ENCODE data around the gene APOL2.
"Not testable (repeated sequence)": the region's sequence is repeated elsewhere in the genome, so short reads cannot be mapped to it uniquely, and the experiment has no call there.

The APOL2 gene

GRCh38 chr22:36228369-36228768 is 11.0 kb downstream of the APOL2 start:
- H3K9ac ChIP-seq (ENCODE audit: low read depth, low read length); H3K9me3 ChIP-seq (ENCODE audit: control insufficient read depth, insufficient read depth, low read length); H3K4me3 ChIP-seq (ENCODE audit: low read depth, low read length); H3K4me1 ChIP-seq (ENCODE audit: control insufficient read depth, insufficient read depth, low read length); H3K27ac ChIP-seq (ENCODE audit: low read depth, low read length); H3K27me3 ChIP-seq (ENCODE audit: control insufficient read depth, insufficient read depth, low read length): not testable (repeated sequence)
- peaks cover 26% of the 10 kb centered on the region; the same call in 1 of the 2 replicates for H3K36me3 ChIP-seq (ENCODE audit: control insufficient read depth, insufficient read depth, low read length)

- no peak overlapping the region for H3K9ac ChIP-seq (ENCODE audit: low read depth, low read length)
- H3K4me1 ChIP-seq (ENCODE audit: control insufficient read depth, insufficient read depth, low read length): 0 out of 2 replicates have a peak, but pooled peaks cover 3% of the 10 kb centered on the region
- peaks cover 23% of the 10 kb centered on the region; the same call in 1 of the 2 replicates for H3K36me3 ChIP-seq (ENCODE audit: control insufficient read depth, insufficient read depth, low read length)
- H3K27ac ChIP-seq (ENCODE audit: low read depth, low read length): no peak overlapping the region
- H3K9me3 ChIP-seq (ENCODE audit: control insufficient read depth, insufficient read depth, low read length): no peaks in the 10 kb centered on the region
- no peaks in the 10 kb centered on the region for H3K27me3 ChIP-seq (ENCODE audit: control insufficient read depth, insufficient read depth, low read length)
- H3K4me3 ChIP-seq (ENCODE audit: low read depth, low read length): no peak overlapping the region
Observed at GRCh38 chr22:36227806-36228205, 11.5 kb downstream of the APOL2 start.

- no peak overlapping the region for H3K27ac ChIP-seq (ENCODE audit: low read depth, low read length)
- H3K27me3 ChIP-seq (ENCODE audit: control insufficient read depth, insufficient read depth, low read length): no peaks in the 10 kb centered on the region
- H3K9me3 ChIP-seq (ENCODE audit: control insufficient read depth, insufficient read depth, low read length): no peaks in the 10 kb centered on the region
- peaks cover 20% of the 10 kb centered on the region; the same call in 1 of the 2 replicates for H3K36me3 ChIP-seq (ENCODE audit: control insufficient read depth, insufficient read depth, low read length)
- no peak overlapping the region for H3K9ac ChIP-seq (ENCODE audit: low read depth, low read length)
- no peak overlapping the region for H3K4me3 ChIP-seq (ENCODE audit: low read depth, low read length)
- H3K4me1 ChIP-seq (ENCODE audit: control insufficient read depth, insufficient read depth, low read length): 0 out of 2 replicates have a peak, but pooled peaks cover 3% of the 10 kb centered on the region
Observed at GRCh38 chr22:36227396-36227795, 11.9 kb downstream of the APOL2 start.

GRCh38 chr22:36226189-36226588 is 13.1 kb downstream of the APOL2 start:
- no peaks in the 10 kb centered on the region for H3K27me3 ChIP-seq (ENCODE audit: control insufficient read depth, insufficient read depth, low read length)
- no peak overlapping the region for H3K4me3 ChIP-seq (ENCODE audit: low read depth, low read length)

GRCh38 chr22:36225333-36225922 is 13.9 kb downstream of the APOL2 start:
- Histone ChIP-seq H3K4me1 (ENCODE audit: control insufficient read depth, insufficient read depth, low read length) (peaks cover 4% of the 10 kb centered on the region), H3K27me3 (ENCODE audit: control insufficient read depth, insufficient read depth, low read length) (no peaks in the 10 kb centered on the region), H3K4me3 (ENCODE audit: low read depth, low read length) (no peak overlapping the region), H3K9ac (ENCODE audit: low read depth, low read length) (no peak overlapping the region), H3K9me3 (ENCODE audit: control insufficient read depth, insufficient read depth, low read length) (no peaks in the 10 kb centered on the region), H3K36me3 (ENCODE audit: control insufficient read depth, insufficient read depth, low read length) (peaks cover 12% of the 10 kb centered on the region; the same call in 1 of the 2 replicates), H3K27ac (ENCODE audit: low read depth, low read length) (no peak overlapping the region)

More at GRCh38 chr22:36226189-36226588, 13.1 kb downstream of the APOL2 start:
- Histone ChIP-seq H3K4me1 (ENCODE audit: control insufficient read depth, insufficient read depth, low read length) (peaks cover 4% of the 10 kb centered on the region), H3K27ac (ENCODE audit: low read depth, low read length) (no peak overlapping the region), H3K9me3 (ENCODE audit: control insufficient read depth, insufficient read depth, low read length) (no peaks in the 10 kb centered on the region), H3K9ac (ENCODE audit: low read depth, low read length) (no peak overlapping the region), H3K36me3 (ENCODE audit: control insufficient read depth, insufficient read depth, low read length) (peaks cover 17% of the 10 kb centered on the region; the same call in 1 of the 2 replicates)

GRCh38 chr22:36224245-36224644 is 15.1 kb downstream of the APOL2 start:
- Histone ChIP-seq H3K4me1 (ENCODE audit: control insufficient read depth, insufficient read depth, low read length) (peaks cover 4% of the 10 kb centered on the region), H3K36me3 (ENCODE audit: control insufficient read depth, insufficient read depth, low read length) (peaks cover 6% of the 10 kb centered on the region; the same call in 1 of the 2 replicates), H3K4me3 (ENCODE audit: low read depth, low read length) (no peak overlapping the region), H3K27me3 (ENCODE audit: control insufficient read depth, insufficient read depth, low read length) (no peaks in the 10 kb centered on the region), H3K27ac (ENCODE audit: low read depth, low read length) (no peak overlapping the region), H3K9me3 (ENCODE audit: control insufficient read depth, insufficient read depth, low read length) (no peaks in the 10 kb centered on the region), H3K9ac (ENCODE audit: low read depth, low read length) (no peak overlapping the region)

GRCh38 chr22:36223504-36223903 is 15.8 kb downstream of the APOL2 start:
- H3K9ac ChIP-seq (ENCODE audit: low read depth, low read length): no peak overlapping the region
- peaks cover 6% of the 10 kb centered on the region; the same call in 1 of the 2 replicates for H3K36me3 ChIP-seq (ENCODE audit: control insufficient read depth, insufficient read depth, low read length)
- no peak overlapping the region for H3K27ac ChIP-seq (ENCODE audit: low read depth, low read length)
- no peak overlapping the region for H3K4me3 ChIP-seq (ENCODE audit: low read depth, low read length)
- H3K27me3 ChIP-seq (ENCODE audit: control insufficient read depth, insufficient read depth, low read length): no peaks in the 10 kb centered on the region
- H3K4me1 ChIP-seq (ENCODE audit: control insufficient read depth, insufficient read depth, low read length): peaks cover 4% of the 10 kb centered on the region
- no peaks in the 10 kb centered on the region for H3K9me3 ChIP-seq (ENCODE audit: control insufficient read depth, insufficient read depth, low read length)

GRCh38 chr22:36222887-36223450 is 16.4 kb downstream of the APOL2 start:
- H3K36me3 ChIP-seq (ENCODE audit: control insufficient read depth, insufficient read depth, low read length): peaks cover 5% of the 10 kb centered on the region; the same call in 1 of the 2 replicates
- no peaks in the 10 kb centered on the region for H3K9me3 ChIP-seq (ENCODE audit: control insufficient read depth, insufficient read depth, low read length)
- peaks cover 4% of the 10 kb centered on the region for H3K4me1 ChIP-seq (ENCODE audit: control insufficient read depth, insufficient read depth, low read length)
- no peak overlapping the region for H3K4me3 ChIP-seq (ENCODE audit: low read depth, low read length)
- no peak overlapping the region for H3K9ac ChIP-seq (ENCODE audit: low read depth, low read length)
- H3K27ac ChIP-seq (ENCODE audit: low read depth, low read length): no peak overlapping the region
- no peaks in the 10 kb centered on the region for H3K27me3 ChIP-seq (ENCODE audit: control insufficient read depth, insufficient read depth, low read length)

- Histone ChIP-seq H3K9me3 (ENCODE audit: control insufficient read depth, insufficient read depth, low read length) (no peaks in the 10 kb centered on the region), H3K9ac (ENCODE audit: low read depth, low read length) (no peak overlapping the region), H3K4me3 (ENCODE audit: low read depth, low read length) (no peak overlapping the region), H3K36me3 (ENCODE audit: control insufficient read depth, insufficient read depth, low read length) (no peaks in the 10 kb centered on the region), H3K27me3 (ENCODE audit: control insufficient read depth, insufficient read depth, low read length) (no peaks in the 10 kb centered on the region), H3K4me1 (ENCODE audit: control insufficient read depth, insufficient read depth, low read length) (peaks cover 4% of the 10 kb centered on the region), H3K27ac (ENCODE audit: low read depth, low read length) (no peak overlapping the region)
Observed at GRCh38 chr22:36221799-36222751, 17.3 kb downstream of the APOL2 start.

GRCh38 chr22:36220451-36220921 is 18.8 kb downstream of the APOL2 start:
- Histone ChIP-seq H3K27ac (ENCODE audit: low read depth, low read length) (no peak overlapping the region), H3K4me1 (ENCODE audit: control insufficient read depth, insufficient read depth, low read length) (peaks cover 4% of the 10 kb centered on the region), H3K9ac (ENCODE audit: low read depth, low read length) (no peak overlapping the region), H3K36me3 (ENCODE audit: control insufficient read depth, insufficient read depth, low read length) (no peaks in the 10 kb centered on the region), H3K9me3 (ENCODE audit: control insufficient read depth, insufficient read depth, low read length) (no peaks in the 10 kb centered on the region), H3K27me3 (ENCODE audit: control insufficient read depth, insufficient read depth, low read length) (no peaks in the 10 kb centered on the region), H3K4me3 (ENCODE audit: low read depth, low read length) (no peak overlapping the region)

Measured in HUES48 (cell line).